Calu3 (cell line): ENCODE results near the gene IGSF9. TPM values are rescaled to one million over a fixed set of nuclear protein-coding genes. Genes with fewer than 3 reads are reported as not detected.

Source experiments
- BruUV-seq: library from RNA; stranded (reverse); fragments of 400-500 nt; replicated peaks from 2 replicates; lab custom pipeline; 2021; lab: Mats Ljungman, UMichigan
- CTCF ChIA-PET: fragments of 300-600 bp; sonication (Branson Sonifier 250); formaldehyde crosslinking; loops from one replicate; lab custom pipeline; 2022; ENCODE audit warnings: antibody characterized with exemption; lab: Charles Lee
- DNase-seq: peaks from one replicate; pipeline ENCODE4 v3.0.0; 2022
- H3K27ac Mint-ChIP-seq: one replicate; pipeline ENCODE4 v1.8.0; 2022; ENCODE audit warnings: mixed read lengths; ENCODE audit not compliant: unreplicated experiment
- H3K27me3 Mint-ChIP-seq: one replicate; pipeline ENCODE4 v1.8.0; 2022; ENCODE audit warnings: mixed read lengths; ENCODE audit not compliant: unreplicated experiment
- H3K36me3 Mint-ChIP-seq: one replicate; pipeline ENCODE4 v1.8.0; 2022; ENCODE audit warnings: mild to moderate bottlenecking, moderate library complexity, mixed read lengths; ENCODE audit not compliant: insufficient read depth, unreplicated experiment
- H3K4me1 Mint-ChIP-seq: one replicate; pipeline ENCODE4 v1.8.0; 2022; ENCODE audit warnings: mild to moderate bottlenecking, low read depth, mixed read lengths; ENCODE audit not compliant: unreplicated experiment
- H3K4me3 Mint-ChIP-seq: one replicate; pipeline ENCODE4 v1.8.0; 2022; ENCODE audit warnings: mild to moderate bottlenecking, low read depth, moderate library complexity, mixed read lengths; ENCODE audit not compliant: unreplicated experiment
- H3K9me3 Mint-ChIP-seq: one replicate; pipeline ENCODE4 v1.8.0; 2022; ENCODE audit warnings: low read depth, mixed read lengths; ENCODE audit not compliant: unreplicated experiment
- intact Hi-C: fragments of 100-400 bp; cut with micrococcal nuclease; formaldehyde crosslinking; loops from one replicate; pipeline ENCODE4 v1.10.0; 2022; ENCODE audit not compliant: unreplicated experiment
- microRNA-seq: library from miRNA; unstranded; fragments of <30 nt; microRNA quantifications from one replicate; pipeline ENCODE4 v1.2.0, GENCODE V29; 2022
- total RNA-seq: library from RNA; stranded (reverse); gene quantifications from 2 replicates; pipeline ENCODE4 v1.2.3, GENCODE V29; 2022
- TF ChIP-seq, protein P1 (sequence below): fragments of 200-600 bp; IDR thresholded peaks from one replicate; pipeline ENCODE4 v1.8.0; 2022; ENCODE audit warnings: antibody characterized with exemption; ENCODE audit not compliant: unreplicated experiment

IGSF9 gene
- total RNA-seq, 1 experiment from 2014 or later = 7.6 TPM

DNA sequence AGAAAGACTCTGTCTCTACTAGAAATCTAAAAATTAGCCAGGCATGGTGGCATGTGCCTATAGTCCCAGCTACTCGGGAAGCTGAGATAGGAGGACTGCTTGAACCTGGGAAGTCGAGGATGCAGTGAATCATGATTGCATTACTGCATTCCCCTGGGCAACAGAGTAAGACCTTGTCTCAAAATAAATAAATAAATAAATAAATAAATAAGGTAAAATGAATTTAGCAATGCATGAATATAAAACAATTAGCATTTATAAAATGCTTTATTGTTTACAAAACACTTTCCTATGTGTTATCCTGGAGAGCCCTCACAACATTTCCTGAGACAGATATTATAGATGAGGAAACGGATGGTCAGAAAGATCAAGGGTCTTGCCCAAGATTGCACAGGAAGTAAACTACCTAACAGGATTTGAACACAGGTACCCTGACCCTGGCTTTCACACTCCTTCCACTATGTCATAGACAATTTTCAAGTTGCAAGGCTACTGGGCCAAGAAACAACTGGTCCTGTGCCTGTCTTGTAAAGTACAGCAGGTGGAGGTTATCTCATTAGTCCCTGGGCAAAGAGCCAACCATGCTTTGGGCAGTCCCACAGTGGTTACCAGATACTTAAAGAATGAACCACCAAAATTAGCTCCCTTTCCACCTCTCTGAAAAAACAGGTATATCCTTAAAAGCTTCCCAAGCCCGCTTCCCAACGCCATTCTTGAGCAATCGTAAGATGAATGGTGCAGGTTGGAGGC lies 67.5 kb downstream of the IGSF9 start:
- no peaks in the 10 kb centered on the region for H3K36me3 Mint-ChIP-seq
- CTCF ChIA-PET = no interaction called here
- no peak overlapping the region for H3K4me3 Mint-ChIP-seq
- intact Hi-C loops = no loop called here
- no peaks in the 10 kb centered on the region for H3K27me3 Mint-ChIP-seq
- no peaks in the 10 kb centered on the region for H3K9me3 Mint-ChIP-seq
- no peak for DNase-seq
- no TSS peak for BruUV-seq
- no peak overlapping the region for H3K27ac Mint-ChIP-seq
- TF ChIP-seq, protein P1, sequence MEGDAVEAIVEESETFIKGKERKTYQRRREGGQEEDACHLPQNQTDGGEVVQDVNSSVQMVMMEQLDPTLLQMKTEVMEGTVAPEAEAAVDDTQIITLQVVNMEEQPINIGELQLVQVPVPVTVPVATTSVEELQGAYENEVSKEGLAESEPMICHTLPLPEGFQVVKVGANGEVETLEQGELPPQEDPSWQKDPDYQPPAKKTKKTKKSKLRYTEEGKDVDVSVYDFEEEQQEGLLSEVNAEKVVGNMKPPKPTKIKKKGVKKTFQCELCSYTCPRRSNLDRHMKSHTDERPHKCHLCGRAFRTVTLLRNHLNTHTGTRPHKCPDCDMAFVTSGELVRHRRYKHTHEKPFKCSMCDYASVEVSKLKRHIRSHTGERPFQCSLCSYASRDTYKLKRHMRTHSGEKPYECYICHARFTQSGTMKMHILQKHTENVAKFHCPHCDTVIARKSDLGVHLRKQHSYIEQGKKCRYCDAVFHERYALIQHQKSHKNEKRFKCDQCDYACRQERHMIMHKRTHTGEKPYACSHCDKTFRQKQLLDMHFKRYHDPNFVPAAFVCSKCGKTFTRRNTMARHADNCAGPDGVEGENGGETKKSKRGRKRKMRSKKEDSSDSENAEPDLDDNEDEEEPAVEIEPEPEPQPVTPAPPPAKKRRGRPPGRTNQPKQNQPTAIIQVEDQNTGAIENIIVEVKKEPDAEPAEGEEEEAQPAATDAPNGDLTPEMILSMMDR = no peak
- no peaks in the 10 kb centered on the region for H3K4me1 Mint-ChIP-seq

Small RNAs within 50 kb of the gene (microRNA-seq; reads per million reads assigned to microRNA genes)
- gene MIR4259 = not detected

Other genes starting within 250 kb of the IGSF9 start
- 0.80 and 3.6 TPM in 2 replicates for gene CRP, start 231.0 kb downstream of the IGSF9 start, total RNA-seq
- 5.7 and 10.6 TPM in 2 replicates for gene DUSP23, start 164.7 kb downstream of the IGSF9 start, total RNA-seq
- gene FCRL6, start 143.3 kb downstream of the IGSF9 start, total RNA-seq = not detected in 2 replicates
- gene SLAMF8, start 118.7 kb downstream of the IGSF9 start, total RNA-seq = not detected in 2 replicates
- gene VSIG8, start 83.0 kb downstream of the IGSF9 start, total RNA-seq = not detected in 2 replicates
- 1.6 and 1.8 TPM in 2 replicates for gene CFAP45, start 45.4 kb downstream of the IGSF9 start, total RNA-seq
- gene TAGLN2, start 20.1 kb downstream of the IGSF9 start, total RNA-seq = 612 and 708 TPM in 2 replicates
- not detected in 2 replicates for gene SLAMF9, start 8.6 kb upstream of the IGSF9 start, total RNA-seq
- gene PIGM, start 86.4 kb upstream of the IGSF9 start, total RNA-seq = 13.2 and 14.1 TPM in 2 replicates
- gene KCNJ10, start 124.5 kb upstream of the IGSF9 start, total RNA-seq = not detected in 2 replicates
- gene KCNJ9, start 135.9 kb upstream of the IGSF9 start, total RNA-seq = not detected in 2 replicates
- gene IGSF8, start 153.0 kb upstream of the IGSF9 start, total RNA-seq = 31.6 and 33.9 TPM in 2 replicates
- gene ATP1A2, start 170.1 kb upstream of the IGSF9 start, total RNA-seq = not detected in 2 replicates
- gene ATP1A4, start 206.0 kb upstream of the IGSF9 start, total RNA-seq = not detected in 2 replicates
- gene CASQ1, start 245.0 kb upstream of the IGSF9 start, total RNA-seq = not detected in 2 replicates